Panc1 (cell line): ENCODE measurements around the gene PRSS33.

Experiments used
- CTCF ChIP-seq: fragments of 450-650 bp; IDR thresholded peaks from 2 replicates; pipeline ENCODE4 v1.5.1; 2017; ENCODE audit warnings: mild to moderate bottlenecking
- POLR2AphosphoS5 ChIP-seq: IDR thresholded peaks from 2 replicates; pipeline ENCODE4 v1.6.1; 2012; ENCODE audit warnings: mild to moderate bottlenecking, low read depth, low read length, moderate library complexity
- REST ChIP-seq, 2 experiments: IDR thresholded peaks; 2 replicates each; pipeline ENCODE4 v1.6.1; 2011 to 2012; ENCODE audit warnings: low read depth in 2 of 2, control low read depth in 1 of 2, low read length in 1 of 2, mild to moderate bottlenecking in 1 of 2, moderate library complexity in 1 of 2; ENCODE audit not compliant: insufficient read depth in 1 of 2
- SIN3A ChIP-seq: IDR thresholded peaks from 2 replicates; pipeline ENCODE4 v1.6.1; 2012; ENCODE audit warnings: low read depth, mild to moderate bottlenecking, low read length, moderate library complexity, borderline replicate concordance; ENCODE audit not compliant: insufficient read depth
- TCF7L2 ChIP-seq: IDR thresholded peaks from 2 replicates; pipeline ENCODE4 v1.6.1; 2011; ENCODE audit warnings: mild to moderate bottlenecking, low read depth, low read length, inconsistent platforms

- TF ChIP-seq CTCF (no peak), SIN3A (no peak), POLR2AphosphoS5 (no peak), TCF7L2 (no peak), REST (IDR thresholded peaks at IDR 0.05; ENCODE audit: insufficient read depth in 1 of 2, low read depth in 2 of 2, low read length in 1 of 2) (no peak)
Measured at GRCh38 chr16:2833776-2834175, 46.4 kb upstream of the PRSS33 start.
